ENCODE data around the gene CITED4.

GRCh38 chr1:40860706-40861223 lies 1.4 kb downstream of the CITED4 start:
- TF ChIP-seq POLR2AphosphoS5 (IDR thresholded peaks at IDR 0.05) (no peak), CTCF (IDR thresholded peaks at IDR 0.05) (no peak), POLR2A (IDR thresholded peaks at IDR 0.05) (no peak), EP300 (IDR thresholded peaks at IDR 0.05) (no peak)

Data from gastroesophageal sphincter (tissue), 3 donors.